ENCODE measurements around the gene PARD6A. TPM values are rescaled to one million over a fixed set of nuclear protein-coding genes. Genes with fewer than 3 reads are reported as not detected.

Gene PARD6A
- polyA plus RNA-seq, 4 donors = 2.8 to 3.5 (median 3.3) TPM

Other genes starting within 250 kb of the PARD6A start
- 10 to 100 TPM; 10.4 to 18.0 (median 11.9) TPM for gene ZDHHC1, start 244.5 kb upstream of the PARD6A start, polyA plus RNA-seq (ENCODE audit: insufficient read length in 4 of 4)
- 10 to 100 TPM; 16.5 to 74.4 (median 45.6) TPM for gene HSD11B2, start 229.8 kb upstream of the PARD6A start, polyA plus RNA-seq (ENCODE audit: insufficient read length in 4 of 4)
- 10 to 100 TPM; 66.2 to 96.0 (median 84.0) TPM for gene ATP6V0D1, start 179.8 kb upstream of the PARD6A start, polyA plus RNA-seq (ENCODE audit: insufficient read length in 4 of 4)
- under 1 TPM in 1 of 4 donors, not detected in 3; 0.34 TPM for gene AGRP, start 177.4 kb upstream of the PARD6A start, polyA plus RNA-seq (ENCODE audit: insufficient read length in 4 of 4)
- gene RIPOR1, start 132.1 kb upstream of the PARD6A start, polyA plus RNA-seq (ENCODE audit: insufficient read length in 4 of 4) = 100 to 1,000 TPM in 3 of 4 donors, 10 to 100 TPM in 1; 40.9 to 136 (median 116) TPM
- gene CTCF, start 98.4 kb upstream of the PARD6A start, polyA plus RNA-seq (ENCODE audit: insufficient read length in 4 of 4) = 10 to 100 TPM; 68.3 to 87.1 (median 81.8) TPM
- 1 to 10 TPM in 1 of 4 donors, under 1 TPM in 3; 0.78 to 1.4 (median 0.84) TPM for gene CARMIL2, start 15.8 kb upstream of the PARD6A start, polyA plus RNA-seq (ENCODE audit: insufficient read length in 4 of 4)
- 10 to 100 TPM; 19.4 to 30.0 (median 21.8) TPM for gene ACD, start 700 bp upstream of the PARD6A start, polyA plus RNA-seq (ENCODE audit: insufficient read length in 4 of 4)
- 10 to 100 TPM; 13.1 to 39.2 (median 19.1) TPM for gene ENKD1, start 5.8 kb downstream of the PARD6A start, polyA plus RNA-seq (ENCODE audit: insufficient read length in 4 of 4)
- 1 to 10 TPM; 1.7 to 4.3 (median 2.7) TPM for gene C16orf86, start 5.9 kb downstream of the PARD6A start, polyA plus RNA-seq (ENCODE audit: insufficient read length in 4 of 4)
- gene GFOD2, start 58.4 kb downstream of the PARD6A start, polyA plus RNA-seq (ENCODE audit: insufficient read length in 4 of 4) = 10 to 100 TPM; 17.7 to 24.5 (median 20.7) TPM
- 10 to 100 TPM; 19.2 to 31.1 (median 21.8) TPM for gene RANBP10, start 145.6 kb downstream of the PARD6A start, polyA plus RNA-seq (ENCODE audit: insufficient read length in 4 of 4)
- gene TSNAXIP1, start 145.9 kb downstream of the PARD6A start, polyA plus RNA-seq (ENCODE audit: insufficient read length in 4 of 4) = 1 to 10 TPM; 2.9 to 9.8 (median 7.1) TPM
- gene THAP11, start 181.4 kb downstream of the PARD6A start, polyA plus RNA-seq (ENCODE audit: insufficient read length in 4 of 4) = 10 to 100 TPM; 27.7 to 34.1 (median 29.6) TPM
- gene NUTF2, start 186.0 kb downstream of the PARD6A start, polyA plus RNA-seq (ENCODE audit: insufficient read length in 4 of 4) = 100 to 1,000 TPM; 103 to 128 (median 126) TPM
- gene CENPT, start 186.7 kb downstream of the PARD6A start, polyA plus RNA-seq (ENCODE audit: insufficient read length in 4 of 4) = 10 to 100 TPM; 41.2 to 60.4 (median 44.7) TPM
- gene EDC4, start 212.1 kb downstream of the PARD6A start, polyA plus RNA-seq (ENCODE audit: insufficient read length in 4 of 4) = 100 to 1,000 TPM in 1 of 4 donors, 10 to 100 TPM in 3; 67.0 to 106 (median 83.7) TPM
- under 1 TPM in 3 of 4 donors, not detected in 1; 0.39 to 0.94 (median 0.93) TPM for gene NRN1L, start 223.9 kb downstream of the PARD6A start, polyA plus RNA-seq (ENCODE audit: insufficient read length in 4 of 4)
- gene PSKH1, start 232.3 kb downstream of the PARD6A start, polyA plus RNA-seq (ENCODE audit: insufficient read length in 4 of 4) = 10 to 100 TPM; 31.0 to 36.4 (median 34.3) TPM